GM19043 (cell line): ENCODE measurements around the gene IGFBP5.

Source experiments
- ATAC-seq: cut with Tn5 transposase; IDR thresholded peaks from one replicate; pipeline ENCODE4 v1.9.1; 2021; ENCODE audit warnings: low read depth; ENCODE audit not compliant: unreplicated experiment

IGFBP5 gene

GRCh38 chr2:216626168-216626874, 69.0 kb downstream of the IGFBP5 start:
- no peak for ATAC-seq

GRCh38 chr2:216624251-216624650, 71.1 kb downstream of the IGFBP5 start:
- ATAC-seq: no peak

GRCh38 chr2:216622526-216622925, 72.8 kb downstream of the IGFBP5 start:
- ATAC-seq: no peak
